GM23338 (cell line): ENCODE results near the gene CDC73.

ENCODE experiments used
- CTCF ChIP-seq, 2 experiments: fragments of 200-600 bp in 1 of 2; sonication (generic) in 1 of 2; conservative IDR thresholded peaks; 2 replicates each; pipeline versions ENCODE4 v1.5.1 to v1.6.1; 2016 to 2017; ENCODE audit warnings: antibody characterized with exemption in 2 of 2, low read depth in 2 of 2, mild to moderate bottlenecking in 2 of 2, moderate library complexity in 1 of 2
- EZH2 ChIP-seq: fragments of 200-600 bp; sonication (generic); IDR thresholded peaks from one replicate; pipeline ENCODE4 v1.8.0; 2017; ENCODE audit warnings: antibody characterized with exemption, mild to moderate bottlenecking, low read depth; ENCODE audit not compliant: unreplicated experiment
- JUNB ChIP-seq: IDR thresholded peaks from one replicate; pipeline ENCODE4 v1.6.1; 2016; ENCODE audit warnings: antibody characterized with exemption; ENCODE audit not compliant: unreplicated experiment
- POLR2AphosphoS5 ChIP-seq: IDR thresholded peaks from 2 replicates; pipeline ENCODE4 v1.6.1; 2016; ENCODE audit warnings: antibody characterized with exemption, low read depth
- REST ChIP-seq: IDR thresholded peaks from one replicate; pipeline ENCODE4 v1.6.1; 2018; ENCODE audit warnings: antibody characterized with exemption; ENCODE audit not compliant: unreplicated experiment

- TF ChIP-seq POLR2AphosphoS5 (no peak), CTCF (conservative IDR thresholded peaks at IDR 0.05; ENCODE audit: low read depth in 2 of 2) (no peak), EZH2 (no peak), REST (no peak), JUNB (no peak)
Measured at GRCh38 chr1:193123751-193124150, 1.9 kb downstream of the CDC73 start.
